Measurements from ENCODE around the gene ZNF454.

Gene ZNF454

DNA sequence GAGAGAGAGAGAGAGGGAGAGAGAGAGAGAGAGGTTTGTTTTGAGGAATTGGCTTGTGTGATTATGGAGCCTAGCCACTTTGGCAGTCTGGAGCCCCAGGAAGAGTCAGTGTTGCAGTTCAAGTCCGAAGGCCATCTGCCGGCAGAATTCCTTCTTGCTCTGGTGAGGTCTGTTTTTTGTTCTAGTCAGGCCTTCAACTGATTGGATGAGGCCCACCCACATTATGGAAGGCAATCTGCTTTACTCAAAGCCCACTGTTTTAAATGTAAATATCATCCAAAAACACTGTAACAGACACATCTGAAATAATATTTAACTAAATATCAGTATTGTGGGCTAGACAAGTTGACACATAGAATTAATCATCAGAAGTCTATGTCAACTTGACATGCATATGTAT lies 65.6 kb downstream of the ZNF454 start:
- H3K9ac ChIP-seq (ENCODE audit: low read length): no peak overlapping the region
- H2AFZ ChIP-seq (ENCODE audit: low read depth, low read length): no peak overlapping the region
- H4K20me1 ChIP-seq (ENCODE audit: insufficient read depth, low read length): no peaks in the 10 kb centered on the region
- no peaks in the 10 kb centered on the region for H3K79me2 ChIP-seq (ENCODE audit: low read length)
- H3K4me3 ChIP-seq (ENCODE audit: low read length): no peak overlapping the region
- H3K27me3 ChIP-seq (ENCODE audit: low read depth, low read length): no peaks in the 10 kb centered on the region
- H3K4me2 ChIP-seq (ENCODE audit: low read length): no peak overlapping the region
- H3K36me3 ChIP-seq (replicated peaks; ENCODE audit: low read depth, low read length): no peaks in the 10 kb centered on the region
- TF ChIP-seq, protein P1, sequence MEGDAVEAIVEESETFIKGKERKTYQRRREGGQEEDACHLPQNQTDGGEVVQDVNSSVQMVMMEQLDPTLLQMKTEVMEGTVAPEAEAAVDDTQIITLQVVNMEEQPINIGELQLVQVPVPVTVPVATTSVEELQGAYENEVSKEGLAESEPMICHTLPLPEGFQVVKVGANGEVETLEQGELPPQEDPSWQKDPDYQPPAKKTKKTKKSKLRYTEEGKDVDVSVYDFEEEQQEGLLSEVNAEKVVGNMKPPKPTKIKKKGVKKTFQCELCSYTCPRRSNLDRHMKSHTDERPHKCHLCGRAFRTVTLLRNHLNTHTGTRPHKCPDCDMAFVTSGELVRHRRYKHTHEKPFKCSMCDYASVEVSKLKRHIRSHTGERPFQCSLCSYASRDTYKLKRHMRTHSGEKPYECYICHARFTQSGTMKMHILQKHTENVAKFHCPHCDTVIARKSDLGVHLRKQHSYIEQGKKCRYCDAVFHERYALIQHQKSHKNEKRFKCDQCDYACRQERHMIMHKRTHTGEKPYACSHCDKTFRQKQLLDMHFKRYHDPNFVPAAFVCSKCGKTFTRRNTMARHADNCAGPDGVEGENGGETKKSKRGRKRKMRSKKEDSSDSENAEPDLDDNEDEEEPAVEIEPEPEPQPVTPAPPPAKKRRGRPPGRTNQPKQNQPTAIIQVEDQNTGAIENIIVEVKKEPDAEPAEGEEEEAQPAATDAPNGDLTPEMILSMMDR (IDR thresholded peaks at IDR 0.05; ENCODE audit: low read depth, low read length): no peak
- no peak for TF ChIP-seq EZH2phosphoT487 (IDR thresholded peaks at IDR 0.05; ENCODE audit: low read depth)
- no peak overlapping the region for H3K27ac ChIP-seq (ENCODE audit: low read length)
- no peaks in the 10 kb centered on the region for H3K9me3 ChIP-seq (ENCODE audit: insufficient read depth, low read length)
- no peaks in the 10 kb centered on the region for H3K4me1 ChIP-seq (ENCODE audit: low read length)

DNA sequence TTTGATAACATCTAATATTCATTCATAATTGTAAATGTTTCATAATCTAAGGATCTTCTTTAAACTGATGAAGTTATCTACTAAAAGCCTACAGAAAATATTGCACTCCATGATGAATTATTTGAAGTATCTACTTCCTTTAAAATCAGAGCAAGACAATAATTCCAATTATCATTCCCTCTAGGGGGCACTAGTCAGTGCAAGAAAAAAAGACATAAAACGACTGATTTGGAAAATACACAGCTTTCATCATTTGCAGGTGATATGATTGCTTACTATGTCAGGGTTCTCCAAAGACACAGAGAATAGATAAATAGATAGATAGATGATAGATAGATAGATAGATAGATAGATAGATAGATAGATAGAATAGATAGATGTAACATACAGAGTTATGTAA lies 67.7 kb downstream of the ZNF454 start:
- H3K36me3 ChIP-seq (replicated peaks; ENCODE audit: low read depth, low read length): no peaks in the 10 kb centered on the region
- H3K4me3 ChIP-seq (ENCODE audit: low read length): no peak overlapping the region
- H3K79me2 ChIP-seq (ENCODE audit: low read length): no peaks in the 10 kb centered on the region
- no peaks in the 10 kb centered on the region for H3K9me3 ChIP-seq (ENCODE audit: insufficient read depth, low read length)
- H3K4me1 ChIP-seq (ENCODE audit: low read length): no peaks in the 10 kb centered on the region
- no peak overlapping the region for H2AFZ ChIP-seq (ENCODE audit: low read depth, low read length)
- H3K9ac ChIP-seq (ENCODE audit: low read length): no peak overlapping the region
- TF ChIP-seq, protein P1 (IDR thresholded peaks at IDR 0.05; ENCODE audit: low read depth, low read length): no peak
- no peak for TF ChIP-seq EZH2phosphoT487 (IDR thresholded peaks at IDR 0.05; ENCODE audit: low read depth)
- no peaks in the 10 kb centered on the region for H4K20me1 ChIP-seq (ENCODE audit: insufficient read depth, low read length)
- H3K27me3 ChIP-seq (ENCODE audit: low read depth, low read length): no peaks in the 10 kb centered on the region
- H3K27ac ChIP-seq (ENCODE audit: low read length): no peak overlapping the region
- H3K4me2 ChIP-seq (ENCODE audit: low read length): no peak overlapping the region
